ENCODE data around the gene CLEC11A.
A peak's percentile ranks its signal among the peaks of the same experiment; 100 is the strongest.

The CLEC11A gene

DNA sequence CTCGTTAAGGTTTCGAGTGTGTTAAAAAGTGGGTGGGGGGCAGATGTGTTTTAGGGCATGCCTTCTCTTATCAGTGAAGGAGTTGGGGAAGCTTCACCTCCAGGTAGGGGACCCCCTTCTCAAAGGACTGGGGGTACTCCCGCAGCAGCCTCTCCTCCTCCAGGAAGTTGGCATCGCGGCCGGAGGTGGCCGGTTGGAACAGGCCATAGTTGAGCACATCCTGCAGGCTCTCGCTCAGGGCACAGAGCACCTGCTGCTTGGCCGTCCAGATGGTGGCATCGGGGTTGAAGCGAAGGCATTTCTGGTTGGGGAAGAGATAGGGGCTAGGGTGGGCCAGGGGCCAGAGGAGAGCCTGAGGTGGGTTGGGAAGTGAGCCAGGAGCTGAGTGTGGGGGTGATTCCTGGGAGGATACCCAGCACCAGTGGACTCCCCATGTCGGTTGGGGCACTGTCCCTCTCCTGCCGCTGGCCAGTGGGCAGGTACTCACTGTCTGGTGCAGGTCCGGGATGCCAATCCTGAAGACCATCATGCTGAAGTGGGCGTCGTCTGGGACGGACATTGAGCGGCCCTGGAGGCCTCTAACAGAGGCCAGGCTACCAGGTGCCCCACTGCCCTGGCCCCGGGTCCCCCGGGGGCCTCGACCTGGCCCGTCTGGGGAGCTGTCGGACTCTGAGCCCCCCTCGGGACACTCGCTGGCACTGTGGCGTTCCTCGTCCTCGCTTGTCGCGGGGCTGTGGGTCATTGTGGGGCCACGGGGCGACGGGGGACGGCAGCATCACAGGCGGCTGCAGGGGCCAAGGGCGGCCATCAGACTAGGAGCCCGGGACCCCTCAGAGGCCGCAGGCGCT, 6.8 kb upstream of the CLEC11A start:
- Mint-ChIP-seq H3K4me1 (ENCODE audit: low read depth) (peaks cover 34% of the 10 kb centered on the region), H3K36me3 (no peaks in the 10 kb centered on the region), H3K27me3 (peaks cover 16% of the 10 kb centered on the region), H3K9me3 (ENCODE audit: low read depth) (no peaks in the 10 kb centered on the region), H3K27ac (no peak overlapping the region), H3K4me3 (no peak overlapping the region)

DNA sequence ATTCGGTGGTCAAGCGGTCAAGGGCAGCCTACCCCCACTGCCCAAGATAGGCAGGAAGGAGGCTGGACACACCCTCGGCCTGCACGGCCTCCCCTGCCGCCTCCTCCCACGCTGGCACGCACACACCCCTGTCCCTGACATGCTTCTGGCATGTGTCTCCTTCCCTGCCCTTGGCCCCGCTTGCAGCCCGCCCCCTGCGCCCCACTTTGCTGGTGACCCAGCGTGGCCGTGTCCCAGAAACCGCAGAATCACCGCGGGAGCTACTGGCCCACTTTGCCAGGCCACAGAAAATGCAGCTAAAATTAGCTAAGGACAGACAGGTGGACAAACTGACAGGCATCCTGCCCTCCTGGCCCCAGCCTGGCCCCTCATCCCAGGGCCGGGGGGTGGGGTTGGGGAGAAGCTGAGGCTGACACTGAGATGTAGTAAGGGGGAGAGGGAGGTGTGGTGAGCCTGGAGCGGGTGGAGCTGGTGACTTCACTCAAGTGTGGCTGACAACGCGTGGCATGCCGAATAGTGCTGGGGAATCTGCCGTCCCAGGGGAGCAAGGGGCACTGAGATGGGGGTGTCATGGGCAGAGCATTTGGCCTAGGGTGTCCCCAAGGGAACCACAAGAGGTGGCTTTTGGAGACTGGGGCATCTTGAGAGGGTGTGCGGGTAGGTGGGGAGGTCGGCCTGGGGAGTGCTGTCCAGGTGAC, 6.0 kb upstream of the CLEC11A start:
- Mint-ChIP-seq H3K36me3 (no peaks in the 10 kb centered on the region), H3K4me3 (peak overlapping the region; percentile 69), H3K27me3 (peaks cover 20% of the 10 kb centered on the region), H3K9me3 (ENCODE audit: low read depth) (no peaks in the 10 kb centered on the region), H3K4me1 (ENCODE audit: low read depth) (peaks cover 34% of the 10 kb centered on the region), H3K27ac (no peak overlapping the region)

- Mint-ChIP-seq H3K4me1 (ENCODE audit: low read depth) (peaks cover 29% of the 10 kb centered on the region), H3K27ac (no peak overlapping the region), H3K27me3 (peaks cover 18% of the 10 kb centered on the region), H3K4me3 (peak overlapping the region; percentile 69), H3K9me3 (ENCODE audit: low read depth) (no peaks in the 10 kb centered on the region), H3K36me3 (no peaks in the 10 kb centered on the region)
Observed at GRCh38 chr19:50717891-50718254, 5.3 kb upstream of the CLEC11A start.

DNA sequence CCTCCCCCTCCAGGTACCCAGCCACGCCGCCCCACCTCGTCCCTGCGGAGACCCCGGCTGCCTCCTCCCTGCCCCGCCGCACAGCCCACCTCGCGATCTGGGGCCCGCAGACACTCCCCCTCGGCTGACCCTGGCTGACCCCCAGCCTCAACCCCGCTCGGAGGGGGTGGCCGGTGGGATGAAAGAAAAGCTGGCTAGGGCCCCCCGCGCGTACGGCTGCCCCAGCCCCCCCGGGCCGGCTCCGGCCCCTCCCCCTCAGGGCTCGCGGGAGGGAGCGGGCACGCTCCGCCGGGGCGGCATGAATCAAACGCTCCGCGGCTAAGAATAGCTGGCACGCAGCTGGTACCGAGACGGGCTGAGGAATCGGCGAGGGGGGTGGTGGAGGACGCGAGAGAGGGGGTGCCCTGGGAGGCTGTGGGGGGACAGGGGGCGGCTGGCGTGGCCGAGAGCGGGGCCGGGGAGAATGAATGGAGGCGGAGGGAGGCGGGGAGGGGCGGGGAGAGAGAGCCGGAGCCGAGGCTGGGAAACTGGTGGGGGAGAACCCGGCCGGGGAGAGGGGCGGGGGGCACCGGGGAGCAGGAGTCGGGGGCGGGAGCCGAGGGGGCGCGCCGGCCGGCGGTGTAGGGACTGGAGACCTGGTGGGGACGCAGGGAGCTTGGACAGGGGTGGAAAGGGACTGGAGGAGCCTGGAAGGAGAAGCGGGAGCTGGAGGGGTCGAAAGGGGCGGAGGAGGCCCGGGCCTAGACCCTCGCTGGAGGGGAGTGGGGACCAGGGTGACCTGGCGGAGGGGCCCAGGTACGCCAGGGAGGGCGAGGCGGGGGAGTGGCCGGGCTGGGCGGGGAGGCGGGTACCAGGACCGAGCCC, 4.7 kb upstream of the CLEC11A start:
- Mint-ChIP-seq H3K4me3 (peak overlapping the region; percentile 63), H3K9me3 (ENCODE audit: low read depth) (no peaks in the 10 kb centered on the region), H3K36me3 (no peaks in the 10 kb centered on the region), H3K27ac (no peak overlapping the region), H3K4me1 (ENCODE audit: low read depth) (peaks cover 25% of the 10 kb centered on the region), H3K27me3 (peaks cover 18% of the 10 kb centered on the region)

DNA sequence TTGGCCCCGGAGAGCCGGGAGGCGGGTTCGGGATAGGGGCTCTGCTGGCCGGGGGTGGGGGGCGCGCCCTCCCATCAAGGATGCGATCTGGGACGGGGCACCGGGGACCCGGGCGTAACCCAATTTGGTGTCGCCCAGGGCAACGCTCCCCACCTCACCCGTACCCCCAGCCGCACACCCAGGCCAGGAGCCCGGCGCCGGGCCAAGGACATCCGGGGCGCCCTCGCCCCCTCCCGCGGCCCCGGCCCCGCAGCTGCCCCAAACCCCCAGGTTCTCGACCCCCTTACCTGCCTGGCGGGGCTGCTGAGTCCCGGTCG, 4.1 kb upstream of the CLEC11A start:
- Mint-ChIP-seq H3K4me1 (ENCODE audit: low read depth) (peaks cover 21% of the 10 kb centered on the region), H3K27ac (no peak overlapping the region), H3K27me3 (peaks cover 18% of the 10 kb centered on the region), H3K9me3 (ENCODE audit: low read depth) (no peaks in the 10 kb centered on the region), H3K36me3 (no peaks in the 10 kb centered on the region), H3K4me3 (no peak overlapping the region)

GRCh38 chr19:50719566-50719965, 3.6 kb upstream of the CLEC11A start, which contains the start of gene SHANK1:
Gene SHANK1 (minus strand): TSS chr19:50719802. CDS start chr19:50716919, 2,883 bp downstream.
- no peaks in the 10 kb centered on the region for H3K36me3 Mint-ChIP-seq
- H3K9me3 Mint-ChIP-seq (ENCODE audit: low read depth), result no peaks in the 10 kb centered on the region
- no peak within 1 kb of the TSS for H3K27ac Mint-ChIP-seq
- H3K4me1 Mint-ChIP-seq (ENCODE audit: low read depth), result peaks cover 18% of the 10 kb centered on the region
- H3K27me3 Mint-ChIP-seq, result peaks cover 18% of the 10 kb centered on the region
- H3K4me3 Mint-ChIP-seq, result peak within 1 kb of the TSS; percentile 74

GRCh38 chr19:50720181-50720920, 2.8 kb upstream of the CLEC11A start:
- peak overlapping the region; percentile 74 for H3K4me3 Mint-ChIP-seq
- H3K4me1 Mint-ChIP-seq (ENCODE audit: low read depth), result peaks cover 16% of the 10 kb centered on the region
- no peaks in the 10 kb centered on the region for H3K9me3 Mint-ChIP-seq (ENCODE audit: low read depth)
- no peaks in the 10 kb centered on the region for H3K36me3 Mint-ChIP-seq
- no peak overlapping the region for H3K27ac Mint-ChIP-seq
- peaks cover 17% of the 10 kb centered on the region for H3K27me3 Mint-ChIP-seq

DNA sequence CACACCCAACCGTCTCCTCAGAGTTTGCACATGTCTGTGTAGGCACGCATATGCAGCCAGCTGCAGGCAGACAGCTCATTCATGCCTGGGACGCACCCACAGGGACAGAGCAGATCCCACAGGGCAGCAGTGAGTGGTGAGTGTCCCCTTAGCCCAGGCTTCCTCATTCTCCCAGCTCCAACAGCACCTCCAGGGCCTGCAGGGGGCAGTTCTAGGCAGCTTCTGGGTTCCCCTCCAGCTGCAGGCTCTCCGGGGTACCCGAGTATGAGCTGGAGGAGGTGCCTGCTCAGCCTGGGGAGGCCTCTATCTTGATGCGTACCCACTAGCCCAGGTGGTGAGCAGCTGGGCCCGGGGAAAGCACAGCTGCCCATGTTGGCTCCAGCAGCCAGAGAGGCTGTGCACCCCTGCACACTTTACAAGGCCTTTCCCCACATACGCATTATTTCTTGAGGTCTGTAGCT, 2.2 kb upstream of the CLEC11A start:
- no peaks in the 10 kb centered on the region for H3K36me3 Mint-ChIP-seq
- peaks cover 14% of the 10 kb centered on the region for H3K27me3 Mint-ChIP-seq
- H3K9me3 Mint-ChIP-seq (ENCODE audit: low read depth), result no peaks in the 10 kb centered on the region
- peak overlapping the region; percentile 17 for H3K4me3 Mint-ChIP-seq
- no peak overlapping the region for H3K27ac Mint-ChIP-seq
- H3K4me1 Mint-ChIP-seq (ENCODE audit: low read depth), result peaks cover 16% of the 10 kb centered on the region

GRCh38 chr19:50721441-50722137, 1.6 kb upstream of the CLEC11A start:
- Mint-ChIP-seq H3K36me3 (no peaks in the 10 kb centered on the region), H3K9me3 (ENCODE audit: low read depth) (no peaks in the 10 kb centered on the region), H3K4me3 (peak overlapping the region; percentile 17), H3K27me3 (peaks cover 14% of the 10 kb centered on the region), H3K27ac (no peak overlapping the region), H3K4me1 (ENCODE audit: low read depth) (peaks cover 22% of the 10 kb centered on the region)

DNA sequence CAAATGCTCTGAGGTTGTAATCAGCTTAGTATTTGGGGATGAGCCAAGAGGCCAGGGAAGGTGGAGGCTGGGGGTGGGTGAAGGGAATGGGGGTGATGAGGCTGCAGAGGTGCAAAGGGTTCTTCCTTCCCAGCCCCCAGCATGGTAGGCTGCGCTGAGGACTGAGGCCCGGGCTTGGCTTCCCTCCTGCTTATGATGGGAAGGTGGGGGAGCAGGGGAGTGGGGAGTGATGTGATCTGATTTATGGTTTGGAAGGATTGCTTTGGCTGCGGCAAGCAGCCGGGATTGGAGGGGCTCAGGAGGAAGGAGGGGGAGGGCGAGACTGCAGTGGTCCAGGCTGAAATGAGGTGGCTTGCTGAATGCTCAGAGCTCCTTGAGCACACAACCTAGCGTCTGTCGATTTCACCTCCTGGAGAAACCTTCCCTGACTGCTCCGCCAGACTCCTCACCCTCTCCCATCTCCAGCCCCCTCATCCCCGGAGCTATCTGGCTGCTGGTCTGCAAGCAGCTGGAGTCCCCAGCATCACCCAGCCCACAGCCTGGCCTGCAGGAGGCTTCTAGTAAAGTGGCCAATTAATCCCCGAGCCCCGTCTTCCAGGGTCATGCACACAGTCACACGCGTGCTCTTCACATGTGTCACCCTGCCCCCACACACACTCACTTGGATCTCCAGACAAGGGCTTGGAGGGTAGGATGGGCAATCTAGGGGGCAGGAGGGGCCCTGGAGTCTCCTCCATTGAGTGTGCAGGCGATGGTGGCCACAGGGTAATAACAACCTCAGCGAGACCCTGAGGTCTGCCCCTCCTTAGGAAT, 757 bp upstream of the CLEC11A start:
- Mint-ChIP-seq H3K9me3 (ENCODE audit: low read depth) (no peaks in the 10 kb centered on the region), H3K4me3 (no peak overlapping the region), H3K27me3 (peaks cover 11% of the 10 kb centered on the region), H3K27ac (no peak overlapping the region), H3K36me3 (peaks cover 2% of the 10 kb centered on the region), H3K4me1 (ENCODE audit: low read depth) (peaks cover 27% of the 10 kb centered on the region)

GRCh38 chr19:50723735-50724521, 764 bp downstream of the CLEC11A start:
- Mint-ChIP-seq H3K4me1 (ENCODE audit: low read depth) (peaks cover 37% of the 10 kb centered on the region), H3K27ac (peak overlapping the region; percentile 46), H3K36me3 (peaks cover 3% of the 10 kb centered on the region), H3K4me3 (peak overlapping the region; percentile 88), H3K27me3 (peaks cover 10% of the 10 kb centered on the region), H3K9me3 (ENCODE audit: low read depth) (no peaks in the 10 kb centered on the region)

DNA sequence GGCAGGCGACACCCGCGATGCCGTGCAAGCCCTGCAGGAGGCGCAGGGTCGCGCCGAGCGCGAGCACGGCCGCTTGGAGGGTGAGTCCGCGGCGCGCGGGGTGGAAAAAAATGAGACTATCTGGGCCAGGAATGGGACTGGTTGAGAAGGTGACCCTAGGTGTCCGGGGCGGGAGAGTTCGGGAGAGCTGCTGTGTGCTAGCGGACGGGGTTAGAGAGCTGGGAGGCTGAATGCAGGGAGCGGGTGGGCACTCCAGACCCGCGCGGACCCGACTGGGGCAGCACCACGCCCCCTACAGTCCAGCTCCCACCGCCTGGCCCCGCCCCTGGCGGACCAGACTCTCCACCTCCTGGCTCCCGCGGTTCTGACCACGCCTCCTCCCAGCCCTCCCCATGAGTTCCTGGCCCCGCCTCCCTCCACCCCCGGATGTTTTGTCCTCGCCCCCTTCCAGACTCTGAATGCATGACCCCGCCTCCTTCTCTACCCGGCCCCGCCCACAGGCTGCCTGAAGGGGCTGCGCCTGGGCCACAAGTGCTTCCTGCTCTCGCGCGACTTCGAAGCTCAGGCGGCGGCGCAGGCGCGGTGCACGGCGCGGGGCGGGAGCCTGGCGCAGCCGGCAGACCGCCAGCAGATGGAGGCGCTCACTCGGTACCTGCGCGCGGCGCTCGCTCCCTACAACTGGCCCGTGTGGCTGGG, 1.5 kb downstream of the CLEC11A start:
- Mint-ChIP-seq H3K9me3 (ENCODE audit: low read depth) (no peaks in the 10 kb centered on the region), H3K4me1 (ENCODE audit: low read depth) (peaks cover 37% of the 10 kb centered on the region), H3K27me3 (peaks cover 10% of the 10 kb centered on the region), H3K27ac (peak overlapping the region; percentile 88), H3K4me3 (peak overlapping the region; percentile 88), H3K36me3 (peaks cover 3% of the 10 kb centered on the region)

All from activated naive CD8-positive, alpha-beta T cell (primary cell).